Stimulated activated CD4-positive, alpha-beta T cell treated with anti-CD3 and anti-CD28 coated beads, Interleukin-15, amount 100 ng/mL, for 1 hour (primary cell): ENCODE data around the gene SLIRP.
A peak's percentile ranks its signal among the peaks of the same experiment; 100 is the strongest.
"Not testable (repeated sequence)": the region's sequence is repeated elsewhere in the genome, so short reads cannot be mapped to it uniquely, and the experiment has no call there.

Source experiments
- DNase-seq, 2 donors: peaks; one replicate each; pipeline ENCODE4 v3.0.0-alpha.2; 2020; ENCODE audit warnings: low read depth in 1 of 2, low spot score in 1 of 2

The SLIRP gene

GRCh38 chr14:77741438-77741837 lies 33.5 kb downstream of the SLIRP start:
- no peak for DNase-seq

- DNase-seq, result no peak
Observed at GRCh38 chr14:77746064-77746702, 38.3 kb downstream of the SLIRP start.

GRCh38 chr14:77747425-77747824 lies 39.5 kb downstream of the SLIRP start:
- not testable (repeated sequence) for DNase-seq

GRCh38 chr14:77752266-77752665 lies 44.4 kb downstream of the SLIRP start:
- no peak for DNase-seq

GRCh38 chr14:77752799-77753516 lies 45.1 kb downstream of the SLIRP start:
- no peak for DNase-seq

- peak; percentile 77 to 78 for DNase-seq
Observed at GRCh38 chr14:77760381-77761204, 52.7 kb downstream of the SLIRP start, which contains the start of gene SNW1. SNW1 (minus strand) TSS chr14:77761156; CDS start chr14:77761127, 29 bp downstream.

- no peak for DNase-seq
Observed at GRCh38 chr14:77761205-77761931, 53.5 kb downstream of the SLIRP start.

GRCh38 chr14:77763316-77763715 lies 55.4 kb downstream of the SLIRP start:
- no peak for DNase-seq

- no peak for DNase-seq
Observed at GRCh38 chr14:77763978-77764377, 56.1 kb downstream of the SLIRP start.
